Measurements from ENCODE around the gene LIPH. TPM values are rescaled to one million over a fixed set of nuclear protein-coding genes. Genes with fewer than 3 reads are reported as not detected.

LIPH gene
- total RNA-seq, 1 donor from 2014 or later = not detected

GRCh38 chr3:185460309-185460708 is 92.1 kb downstream of the LIPH start:
- H3K27ac Mint-ChIP-seq = no peak overlapping the region
- H3K36me3 Mint-ChIP-seq (ENCODE audit: low read depth) = no peaks in the 10 kb centered on the region
- no peak for TF ChIP-seq CTCF (IDR thresholded peaks at IDR 0.05)
- H3K9me3 Mint-ChIP-seq = no peaks in the 10 kb centered on the region
- CTCF ChIA-PET = interaction anchor here (1.0 kb wide), 1 partner anchor 99 kb away, joined by 4 read pairs; no protein-coding TSS in a partner anchor
- DNase-seq (no peak), ATAC-seq (ENCODE audit: low read depth) (no peak)
- no peak overlapping the region for H3K4me3 Mint-ChIP-seq
- H3K4me1 Mint-ChIP-seq = no peaks in the 10 kb centered on the region
- POLR2A ChIA-PET = no interaction called here
- intact Hi-C loops (cut with micrococcal nuclease) = no loop called here
- H3K27me3 Mint-ChIP-seq = no peaks in the 10 kb centered on the region

- no peak overlapping the region for H3K4me3 Mint-ChIP-seq
- intact Hi-C loops (cut with micrococcal nuclease) = no loop called here
- ATAC-seq (ENCODE audit: low read depth) = no peak
- H3K9me3 Mint-ChIP-seq = no peaks in the 10 kb centered on the region
- no peaks in the 10 kb centered on the region for H3K27me3 Mint-ChIP-seq
- no peaks in the 10 kb centered on the region for H3K4me1 Mint-ChIP-seq
- no peak for DNase-seq
- ChIA-PET POLR2A (no interaction called here), CTCF (no interaction called here)
- TF ChIP-seq CTCF (IDR thresholded peaks at IDR 0.05) = no peak
- H3K36me3 Mint-ChIP-seq (ENCODE audit: low read depth) = no peaks in the 10 kb centered on the region
- no peak overlapping the region for H3K27ac Mint-ChIP-seq
Observed at GRCh38 chr3:185457376-185457775, 95.0 kb downstream of the LIPH start.

Other genes starting within 250 kb of the LIPH start
- gene MAP3K13, start 189.5 kb downstream of the LIPH start, total RNA-seq = 10.5 and 10.6 TPM in 2 replicates
- 20.7 and 23.3 TPM in 2 replicates for gene TMEM41A, start 53.6 kb downstream of the LIPH start, total RNA-seq
- 42.2 and 47.1 TPM in 2 replicates for gene SENP2, start 33.7 kb upstream of the LIPH start, total RNA-seq